Calu3 (cell line): ENCODE measurements around the gene FCN1. TPM values are rescaled to one million over a fixed set of nuclear protein-coding genes. Genes with fewer than 3 reads are reported as not detected.

Experiments used
- BruUV-seq: library from RNA; stranded (reverse); fragments of 400-500 nt; replicated peaks from 2 replicates; lab custom pipeline; 2021; lab: Mats Ljungman, UMichigan
- CTCF ChIA-PET: fragments of 300-600 bp; sonication (Branson Sonifier 250); formaldehyde crosslinking; loops from one replicate; lab custom pipeline; 2022; ENCODE audit warnings: antibody characterized with exemption; lab: Charles Lee
- DNase-seq: peaks from one replicate; pipeline ENCODE4 v3.0.0; 2022
- H3K27ac Mint-ChIP-seq: one replicate; pipeline ENCODE4 v1.8.0; 2022; ENCODE audit warnings: mixed read lengths; ENCODE audit not compliant: unreplicated experiment
- H3K27me3 Mint-ChIP-seq: one replicate; pipeline ENCODE4 v1.8.0; 2022; ENCODE audit warnings: mixed read lengths; ENCODE audit not compliant: unreplicated experiment
- H3K36me3 Mint-ChIP-seq: one replicate; pipeline ENCODE4 v1.8.0; 2022; ENCODE audit warnings: mild to moderate bottlenecking, moderate library complexity, mixed read lengths; ENCODE audit not compliant: insufficient read depth, unreplicated experiment
- H3K4me1 Mint-ChIP-seq: one replicate; pipeline ENCODE4 v1.8.0; 2022; ENCODE audit warnings: mild to moderate bottlenecking, low read depth, mixed read lengths; ENCODE audit not compliant: unreplicated experiment
- H3K4me3 Mint-ChIP-seq: one replicate; pipeline ENCODE4 v1.8.0; 2022; ENCODE audit warnings: mild to moderate bottlenecking, low read depth, moderate library complexity, mixed read lengths; ENCODE audit not compliant: unreplicated experiment
- H3K9me3 Mint-ChIP-seq: one replicate; pipeline ENCODE4 v1.8.0; 2022; ENCODE audit warnings: low read depth, mixed read lengths; ENCODE audit not compliant: unreplicated experiment
- CTCF ChIP-seq: fragments of 200-600 bp; IDR thresholded peaks from one replicate; pipeline ENCODE4 v1.8.0; 2022; ENCODE audit warnings: antibody characterized with exemption; ENCODE audit not compliant: unreplicated experiment
- intact Hi-C: fragments of 100-400 bp; cut with micrococcal nuclease; formaldehyde crosslinking; loops from one replicate; pipeline ENCODE4 v1.10.0; 2022; ENCODE audit not compliant: unreplicated experiment
- total RNA-seq: library from RNA; stranded (reverse); gene quantifications from 2 replicates; pipeline ENCODE4 v1.2.3, GENCODE V29; 2022

Gene FCN1
- total RNA-seq, 1 experiment from 2014 or later, result not detected

DNA sequence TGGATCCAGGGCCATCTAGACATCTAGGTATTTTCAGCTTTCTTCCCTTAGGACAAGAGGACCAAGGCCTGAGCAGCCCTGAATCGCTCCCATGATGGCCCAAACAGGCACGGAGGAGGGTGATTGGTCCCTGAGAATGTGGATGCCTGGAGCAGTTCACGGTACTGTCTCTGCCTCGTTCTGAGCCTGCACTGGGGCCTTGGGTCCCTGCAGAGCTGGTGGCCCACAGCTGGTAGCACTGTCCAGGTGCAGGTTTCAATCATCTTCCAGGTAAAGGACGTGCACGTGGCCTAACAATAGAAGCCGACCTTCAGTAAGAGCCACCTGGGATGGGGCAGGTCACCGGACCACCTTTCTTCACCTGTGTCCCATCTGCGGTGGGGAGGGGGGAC is 19.4 kb upstream of the FCN1 start:
- TF ChIP-seq CTCF, result no peak
- DNase-seq, result no peak
- Mint-ChIP-seq H3K4me3 (no peak overlapping the region), H3K9me3 (no peaks in the 10 kb centered on the region), H3K27me3 (peaks cover 9% of the 10 kb centered on the region), H3K36me3 (no peaks in the 10 kb centered on the region), H3K4me1 (no peaks in the 10 kb centered on the region), H3K27ac (no peak overlapping the region)
- CTCF ChIA-PET, result no interaction called here
- intact Hi-C loops, result no loop called here
- no TSS peak for BruUV-seq

- no peaks in the 10 kb centered on the region for H3K36me3 Mint-ChIP-seq
Observed at GRCh38 chr9:134936346-134937163, 18.8 kb upstream of the FCN1 start.

DNA sequence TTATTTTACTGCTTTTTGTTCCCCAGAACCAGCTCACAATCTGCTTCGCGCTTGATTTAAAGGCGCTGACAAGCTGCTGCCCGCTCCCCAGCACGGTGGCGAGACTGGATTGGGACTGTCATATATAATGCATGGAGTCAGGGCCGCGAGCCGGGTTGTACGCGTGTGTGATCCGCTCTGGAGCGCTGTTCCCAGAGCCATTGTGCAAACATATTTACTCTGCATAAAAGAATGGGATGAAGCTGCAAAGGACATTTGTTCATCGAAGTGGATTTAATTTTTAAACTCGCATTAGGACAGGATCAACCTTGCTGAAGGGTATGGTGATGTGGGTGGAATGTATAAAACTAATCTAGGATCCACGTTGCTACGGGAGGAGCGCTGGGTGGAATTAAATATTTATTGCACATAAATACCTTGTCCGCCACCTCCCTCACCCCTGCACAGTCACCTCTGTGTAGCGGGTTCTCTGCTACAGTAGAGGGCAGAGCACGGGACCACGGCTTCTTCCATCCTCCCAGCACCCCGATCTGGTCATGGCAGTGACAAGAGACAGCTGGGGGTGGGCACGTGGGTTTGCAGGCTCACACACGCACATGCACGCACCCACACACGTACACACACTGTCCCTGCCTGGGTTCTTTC is 18.1 kb upstream of the FCN1 start:
- H3K4me3 Mint-ChIP-seq, result no peak overlapping the region
- no TSS peak for BruUV-seq
- H3K9me3 Mint-ChIP-seq, result peaks cover 2% of the 10 kb centered on the region

More at GRCh38 chr9:134936346-134937163, 18.8 kb upstream of the FCN1 start:
- intact Hi-C loops, result no loop called here
- Mint-ChIP-seq H3K27ac (no peak overlapping the region), H3K27me3 (peaks cover 9% of the 10 kb centered on the region), H3K9me3 (peaks cover 2% of the 10 kb centered on the region), H3K4me1 (no peaks in the 10 kb centered on the region), H3K4me3 (no peak overlapping the region)
- DNase-seq, result no peak
- CTCF ChIA-PET, result no interaction called here
- BruUV-seq, result no TSS peak
- TF ChIP-seq CTCF, result no peak

DNA sequence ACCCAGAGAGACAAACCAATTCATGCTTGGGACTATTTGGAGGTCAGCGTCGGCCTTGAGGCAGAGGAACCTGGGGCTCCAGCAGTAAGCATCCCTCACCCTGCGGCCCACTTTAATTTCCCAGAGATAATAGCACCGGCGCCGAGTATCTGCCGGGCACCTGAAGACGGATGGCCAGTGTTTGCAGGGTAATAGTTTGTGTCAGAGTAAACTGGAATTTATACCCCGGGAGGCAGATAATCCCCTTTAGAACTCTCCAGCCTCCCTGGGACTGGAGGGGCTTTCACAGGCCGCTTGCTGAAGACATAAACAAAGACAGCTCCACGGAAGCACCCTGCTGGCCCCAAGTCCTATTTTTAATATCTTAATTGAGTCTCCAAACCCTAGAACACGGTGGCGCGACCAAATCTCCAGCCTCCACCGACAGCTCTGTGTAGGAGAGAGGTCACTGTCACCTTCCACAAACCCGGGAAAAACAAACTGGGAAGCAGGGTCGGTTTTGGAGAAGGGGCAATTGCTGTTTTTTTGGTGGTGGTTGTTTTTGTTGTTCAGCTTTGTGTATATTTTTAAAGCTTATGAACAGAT is 17.4 kb upstream of the FCN1 start:
- Mint-ChIP-seq H3K4me3 (no peak overlapping the region), H3K27ac (no peak overlapping the region), H3K36me3 (no peaks in the 10 kb centered on the region), H3K4me1 (no peaks in the 10 kb centered on the region), H3K9me3 (peaks cover 2% of the 10 kb centered on the region), H3K27me3 (peaks cover 16% of the 10 kb centered on the region)
- TF ChIP-seq CTCF, result no peak
- CTCF ChIA-PET, result no interaction called here
- BruUV-seq, result no TSS peak
- intact Hi-C loops, result no loop called here
- DNase-seq, result no peak

More for the DNA sequence above, 18.1 kb upstream of the FCN1 start:
- CTCF ChIA-PET, result no interaction called here
- Mint-ChIP-seq H3K27ac (no peak overlapping the region), H3K4me1 (no peaks in the 10 kb centered on the region), H3K27me3 (peaks cover 9% of the 10 kb centered on the region), H3K36me3 (no peaks in the 10 kb centered on the region)
- intact Hi-C loops, result no loop called here
- no peak for TF ChIP-seq CTCF
- no peak for DNase-seq
